Lower lobe of right lung (tissue), 2 donors: ENCODE measurements around the gene APH1A. TPM values are rescaled to one million over a fixed set of nuclear protein-coding genes. Genes with fewer than 3 reads are reported as not detected.

Experiments
- ATAC-seq, 2 donors: fragments of 200-7000 bp; cut with Tn5 transposase; one replicate each; pipeline ENCODE4 v1.9.1; 2020 to 2022; ENCODE audit warnings: mild to moderate bottlenecking in 2 of 2, moderate library complexity in 2 of 2
- DNase-seq: peaks from one replicate; pipeline ENCODE4 v3.0.0-alpha.2; 2020
- H3K27ac ChIP-seq: fragments of 200-600 bp; one replicate; pipeline ENCODE4 v1.8.0; 2022
- H3K27me3 ChIP-seq: fragments of 200-600 bp; one replicate; pipeline ENCODE4 v1.8.0; 2022; ENCODE audit warnings: low read depth
- H3K36me3 ChIP-seq: fragments of 200-600 bp; one replicate; pipeline ENCODE4 v1.8.0; 2022; ENCODE audit warnings: mild to moderate bottlenecking
- H3K4me1 ChIP-seq: fragments of 200-600 bp; one replicate; pipeline ENCODE4 v1.8.0; 2022
- H3K4me3 ChIP-seq: fragments of 200-600 bp; one replicate; pipeline ENCODE4 v1.8.0; 2022; ENCODE audit warnings: mild to moderate bottlenecking
- H3K9me3 ChIP-seq: fragments of 200-600 bp; one replicate; pipeline ENCODE4 v1.8.0; 2022
- CTCF ChIP-seq: fragments of 200-600 bp; IDR thresholded peaks from one replicate; pipeline ENCODE4 v1.8.0; 2022; ENCODE audit warnings: antibody characterized with exemption, mild to moderate bottlenecking
- intact Hi-C: fragments of 100-400 bp; cut with DNase I; formaldehyde crosslinking; loops from one replicate; pipeline ENCODE4 v1.11.0; 2022
- total RNA-seq: library from RNA; stranded (reverse); fragmentation: NEBNext Ultra II Directional; extraction: Animal tissue kit (Norgen Biotek cat#: 25700); gene quantifications from one replicate; pipeline ENCODE4 v1.2.1, GENCODE V29; 2021
- donor health status: DM: no; HTN: yes; CAD: no; lungs with severe emphysema.

The APH1A gene
- total RNA-seq, 1 donor from 2014 or later = 129 TPM

GRCh38 chr1:150280138-150280707 is 11.4 kb upstream of the APH1A start:
- no peaks in the 10 kb centered on the region for H3K27me3 ChIP-seq
- DNase-seq (no peak), ATAC-seq (no peak)
- H3K4me3 ChIP-seq = no peak overlapping the region
- intact Hi-C loops = no loop called here
- TF ChIP-seq CTCF = no peak
- no peaks in the 10 kb centered on the region for H3K36me3 ChIP-seq
- no peak overlapping the region for H3K27ac ChIP-seq
- no peaks in the 10 kb centered on the region for H3K9me3 ChIP-seq
- peaks cover 16% of the 10 kb centered on the region for H3K4me1 ChIP-seq

- peaks cover 18% of the 10 kb centered on the region for H3K4me1 ChIP-seq
- no peaks in the 10 kb centered on the region for H3K9me3 ChIP-seq
- peak overlapping the region; percentile 33 for H3K4me3 ChIP-seq
- ATAC-seq (no peak), DNase-seq (no peak)
- intact Hi-C loops = no loop called here
- H3K36me3 ChIP-seq = no peaks in the 10 kb centered on the region
- no peaks in the 10 kb centered on the region for H3K27me3 ChIP-seq
- H3K27ac ChIP-seq = peak overlapping the region; percentile 53
- TF ChIP-seq CTCF = no peak
Observed at GRCh38 chr1:150273311-150273710, 4.5 kb upstream of the APH1A start.

GRCh38 chr1:150271291-150271959 is 2.6 kb upstream of the APH1A start:
- Histone ChIP-seq H3K9me3 (no peaks in the 10 kb centered on the region), H3K4me3 (no peak overlapping the region), H3K4me1 (peaks cover 33% of the 10 kb centered on the region), H3K36me3 (peaks cover 9% of the 10 kb centered on the region), H3K27me3 (no peaks in the 10 kb centered on the region), H3K27ac (peak overlapping the region; percentile 53)
- intact Hi-C loops = no loop called here
- no peak for TF ChIP-seq CTCF
- ATAC-seq = no peak
- no peak for DNase-seq

- DNase-seq (no peak), ATAC-seq (no peak)
- peaks cover 29% of the 10 kb centered on the region for H3K36me3 ChIP-seq
- peaks cover 33% of the 10 kb centered on the region for H3K4me1 ChIP-seq
- H3K4me3 ChIP-seq = peak overlapping the region; percentile 95
- peak overlapping the region; percentile 92 for H3K27ac ChIP-seq
- H3K9me3 ChIP-seq = no peaks in the 10 kb centered on the region
- H3K27me3 ChIP-seq = no peaks in the 10 kb centered on the region
- intact Hi-C loops = no loop called here
- TF ChIP-seq CTCF = no peak
Observed at GRCh38 chr1:150269451-150269850, 635 bp upstream of the APH1A start.

- Histone ChIP-seq H3K9me3 (no peaks in the 10 kb centered on the region), H3K36me3 (peaks cover 34% of the 10 kb centered on the region), H3K4me1 (peaks cover 33% of the 10 kb centered on the region), H3K27ac (peak overlapping the region; percentile 92), H3K4me3 (peak overlapping the region; percentile 95), H3K27me3 (no peaks in the 10 kb centered on the region)
- TF ChIP-seq CTCF = no peak
- ATAC-seq = peak; percentile 72 to 79
- DNase-seq = peak; percentile 64
- intact Hi-C loops = no loop called here
Observed at GRCh38 chr1:150268340-150268704, 494 bp downstream of the APH1A start.
